H7 (cell line): ENCODE measurements around the gene NOS1AP. TPM values are rescaled to one million over a fixed set of nuclear protein-coding genes. Genes with fewer than 3 reads are reported as not detected.

Source experiments
- DNase-seq: peaks from one replicate; pipeline ENCODE4 v3.0.0; 2012
- H3K27me3 ChIP-seq: 2 replicates; pipeline ENCODE4 v1.6.0; 2011; ENCODE audit warnings: mild to moderate bottlenecking, low read length; ENCODE audit not compliant: control insufficient read depth, insufficient read depth
- H3K36me3 ChIP-seq: replicated peaks from 2 replicates; pipeline ENCODE4 v1.5.1; 2011; ENCODE audit warnings: low read length; ENCODE audit not compliant: control insufficient read depth, insufficient read depth
- H3K4me3 ChIP-seq: 2 replicates; pipeline ENCODE4 v1.5.1; 2011; ENCODE audit warnings: low read depth, mild to moderate bottlenecking, control low read depth, low read length, moderate library complexity; ENCODE audit not compliant: insufficient read depth
- total RNA-seq: library from RNA; depleted of rRNA; stranded (reverse); fragments of >200 nt; shearing (Covaris generic); gene quantifications from 2 replicates; pipeline ENCODE4 v1.2.3, GENCODE V29; 2014

Gene NOS1AP
- total RNA-seq, 1 experiment from 2014 or later = 5.4 TPM

DNA sequence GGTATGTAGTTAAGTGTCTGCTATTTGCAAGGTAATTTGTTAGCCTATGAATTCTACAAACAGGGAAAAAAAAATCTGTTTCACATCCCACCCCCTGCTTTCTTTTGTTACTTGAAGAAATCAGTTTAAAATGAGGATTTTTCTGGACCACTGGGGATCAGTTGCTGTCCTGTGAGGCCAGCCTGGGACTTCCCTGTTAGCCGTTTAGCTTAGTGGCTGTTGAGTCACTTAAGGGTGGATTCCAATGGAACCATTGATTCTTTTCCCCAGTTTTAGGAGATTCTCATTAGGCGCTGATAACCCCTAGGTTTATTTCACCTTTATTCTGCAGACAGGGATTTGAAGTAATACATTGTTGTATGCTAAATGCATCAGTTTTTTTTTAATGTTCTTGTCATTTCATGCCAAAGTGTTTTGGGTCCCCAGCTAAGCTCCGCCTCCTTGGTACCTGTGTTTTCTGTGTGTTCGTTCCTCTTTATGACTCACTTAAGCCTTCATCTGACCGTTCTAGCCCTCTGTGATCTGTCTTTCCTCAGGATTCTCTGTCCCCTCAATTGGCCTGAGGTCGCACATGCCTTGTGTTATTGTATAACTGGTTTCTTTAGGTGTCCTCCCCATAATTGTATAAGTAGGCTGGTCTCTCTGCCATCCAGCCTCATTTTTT, 59.3 kb downstream of the NOS1AP start:
- Histone ChIP-seq H3K36me3 (no peaks in the 10 kb centered on the region), H3K4me3 (no peak overlapping the region), H3K27me3 (no peaks in the 10 kb centered on the region)
- no peak for DNase-seq

DNA sequence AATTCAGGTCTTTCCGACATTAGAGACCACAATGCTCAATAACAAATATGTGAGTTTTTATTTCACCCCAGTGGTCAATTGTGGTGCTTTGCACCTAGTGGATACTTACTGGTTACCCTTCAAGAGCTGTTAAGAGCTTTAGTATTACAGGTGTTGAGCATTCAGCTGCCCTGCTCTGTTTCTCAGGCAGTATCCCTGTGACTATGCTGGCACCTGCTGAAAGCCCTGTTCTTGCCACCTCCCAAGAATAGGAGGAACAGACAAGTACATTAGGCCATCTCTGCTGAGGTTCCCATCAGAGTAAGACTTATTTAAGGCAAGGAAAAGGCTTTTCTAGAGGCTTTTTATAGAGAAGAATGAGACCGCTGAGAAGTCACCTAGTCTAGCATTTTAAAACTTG, 60.8 kb downstream of the NOS1AP start:
- Histone ChIP-seq H3K4me3 (no peak overlapping the region), H3K36me3 (no peaks in the 10 kb centered on the region), H3K27me3 (no peaks in the 10 kb centered on the region)
- no peak for DNase-seq

DNA sequence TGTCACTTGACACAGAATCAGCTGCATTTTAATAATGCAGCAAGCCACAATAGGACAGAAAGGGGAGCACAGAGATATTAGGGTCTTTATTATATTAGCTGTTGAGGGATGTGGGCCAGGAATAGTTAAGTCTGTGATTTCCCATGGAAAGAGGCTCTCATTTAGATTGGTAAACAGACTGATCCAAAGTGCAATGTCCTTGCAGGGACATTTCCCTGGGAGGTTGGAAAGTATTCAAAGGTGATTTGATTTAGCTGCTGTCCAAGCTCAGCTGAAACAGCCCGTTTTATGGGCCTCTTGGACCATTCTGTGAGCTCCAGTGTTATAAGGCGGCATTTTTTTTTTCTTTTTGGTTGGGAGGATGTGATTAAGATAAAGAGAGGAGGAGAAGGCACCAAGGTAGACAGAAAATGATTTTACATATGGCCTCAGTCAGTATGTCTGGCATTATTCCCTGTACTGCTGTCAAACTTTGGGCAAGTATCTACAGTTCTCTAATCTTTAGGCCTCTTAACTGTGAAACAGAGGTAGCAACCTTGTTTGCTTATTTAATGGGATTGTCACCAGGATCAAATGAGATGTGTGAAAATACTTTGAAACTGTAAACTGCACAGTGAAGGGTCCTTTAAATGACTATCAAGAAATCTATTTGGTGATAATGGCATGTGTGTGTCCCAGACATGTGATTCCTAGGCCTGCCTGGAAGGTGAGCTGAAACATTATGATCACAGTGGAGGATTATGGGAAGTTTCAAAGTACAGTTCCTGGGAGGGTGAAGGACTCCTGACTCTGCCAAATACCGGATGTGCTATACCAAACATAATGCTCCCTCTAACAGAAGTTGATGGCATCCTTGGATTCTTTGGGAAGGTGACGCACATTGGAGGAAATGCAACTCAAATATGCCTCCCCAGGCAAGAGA, 62.2 kb downstream of the NOS1AP start:
- Histone ChIP-seq H3K4me3 (no peak overlapping the region), H3K27me3 (no peaks in the 10 kb centered on the region), H3K36me3 (no peaks in the 10 kb centered on the region)
- no peak for DNase-seq

DNA sequence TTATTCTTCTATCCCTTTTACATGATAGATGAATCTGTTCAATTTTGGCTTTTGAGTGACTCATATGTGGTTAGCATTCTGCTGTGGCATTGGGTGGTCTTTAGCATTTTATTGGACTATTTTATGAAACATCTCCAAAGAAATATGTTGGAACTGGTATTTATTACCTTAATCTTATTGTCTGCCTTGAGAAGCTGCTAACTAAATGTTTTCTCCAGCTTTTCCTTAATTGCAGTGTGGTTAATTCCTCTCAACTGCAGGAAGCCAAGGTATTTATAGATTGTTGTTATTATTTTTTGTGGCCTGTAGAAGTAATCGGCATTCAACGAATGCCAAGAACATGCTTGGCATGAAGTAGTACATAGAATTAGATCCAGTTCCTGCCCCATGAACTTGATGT, 64.1 kb downstream of the NOS1AP start:
- no peak overlapping the region for H3K4me3 ChIP-seq
- no peak for DNase-seq
- no peaks in the 10 kb centered on the region for H3K27me3 ChIP-seq
- H3K36me3 ChIP-seq = no peaks in the 10 kb centered on the region

DNA sequence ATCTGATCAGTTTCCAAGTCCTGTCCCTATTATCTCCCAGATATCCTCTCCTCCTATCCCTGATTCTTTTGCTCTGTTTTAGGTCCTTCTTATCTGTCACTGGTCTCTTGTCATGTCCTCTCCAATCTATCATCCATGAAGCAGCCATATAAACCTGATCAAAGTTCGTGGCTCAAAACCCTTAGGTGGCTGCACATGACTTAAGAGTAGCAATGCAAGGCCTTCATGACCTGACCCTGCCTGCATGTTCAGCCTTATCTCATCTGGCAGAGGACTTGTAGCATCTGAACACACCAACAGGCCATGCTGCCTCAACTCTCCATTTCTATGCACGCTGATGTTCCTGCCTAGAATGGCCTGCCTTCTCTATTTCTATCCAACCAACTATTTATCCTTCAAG, 65.2 kb downstream of the NOS1AP start:
- DNase-seq = no peak
- no peaks in the 10 kb centered on the region for H3K27me3 ChIP-seq
- H3K36me3 ChIP-seq = no peaks in the 10 kb centered on the region
- H3K4me3 ChIP-seq = no peak overlapping the region

DNA sequence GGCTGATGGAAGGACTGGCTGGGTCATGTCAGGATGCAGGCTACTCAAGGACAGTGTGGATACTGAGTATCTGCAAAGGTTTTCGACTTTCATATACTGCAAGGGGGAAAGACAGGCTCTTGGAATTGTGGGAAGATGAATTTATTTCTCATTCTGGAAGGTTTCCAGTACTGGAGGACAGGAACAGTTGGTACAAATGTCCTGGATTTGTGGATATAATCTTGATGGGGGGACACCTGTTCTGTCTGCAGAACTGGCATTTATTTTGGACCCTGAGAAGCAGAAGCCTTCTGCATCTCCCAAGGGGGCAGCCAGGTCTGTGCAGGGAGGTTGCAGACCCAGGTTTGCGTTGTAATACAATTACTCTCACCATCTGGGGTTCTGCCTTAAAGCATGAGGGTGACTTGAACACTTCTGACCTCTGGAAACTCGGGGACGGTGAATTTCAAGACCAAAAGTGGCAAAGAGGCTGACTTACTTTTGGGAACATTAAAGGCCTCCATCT, 65.8 kb downstream of the NOS1AP start:
- H3K36me3 ChIP-seq = no peaks in the 10 kb centered on the region
- no peaks in the 10 kb centered on the region for H3K27me3 ChIP-seq

DNA sequence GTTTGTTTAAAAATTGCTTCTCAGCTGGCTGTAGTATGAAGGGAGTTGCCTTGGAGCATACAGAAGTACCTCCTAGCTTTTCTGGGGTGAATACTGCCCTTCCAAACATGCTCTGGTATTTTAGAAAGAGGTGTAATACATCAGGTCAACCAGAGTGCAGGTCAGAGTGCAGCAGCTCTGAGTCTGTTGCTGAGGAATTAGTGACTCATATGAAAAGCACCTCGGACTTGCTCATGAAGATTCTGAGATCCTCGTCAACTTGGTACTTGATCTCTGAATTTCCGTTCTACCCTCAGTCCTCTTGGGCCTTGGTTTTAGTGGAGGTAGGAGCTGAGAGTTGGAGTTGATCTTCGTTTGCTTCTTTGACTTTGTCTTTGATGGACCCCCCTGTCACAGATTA, 67.3 kb downstream of the NOS1AP start:
- Histone ChIP-seq H3K36me3 (no peaks in the 10 kb centered on the region), H3K27me3 (no peaks in the 10 kb centered on the region), H3K4me3 (no peak overlapping the region)
- DNase-seq = no peak

More for the DNA sequence above, 65.8 kb downstream of the NOS1AP start:
- H3K4me3 ChIP-seq = no peak overlapping the region
- no peak for DNase-seq

DNA sequence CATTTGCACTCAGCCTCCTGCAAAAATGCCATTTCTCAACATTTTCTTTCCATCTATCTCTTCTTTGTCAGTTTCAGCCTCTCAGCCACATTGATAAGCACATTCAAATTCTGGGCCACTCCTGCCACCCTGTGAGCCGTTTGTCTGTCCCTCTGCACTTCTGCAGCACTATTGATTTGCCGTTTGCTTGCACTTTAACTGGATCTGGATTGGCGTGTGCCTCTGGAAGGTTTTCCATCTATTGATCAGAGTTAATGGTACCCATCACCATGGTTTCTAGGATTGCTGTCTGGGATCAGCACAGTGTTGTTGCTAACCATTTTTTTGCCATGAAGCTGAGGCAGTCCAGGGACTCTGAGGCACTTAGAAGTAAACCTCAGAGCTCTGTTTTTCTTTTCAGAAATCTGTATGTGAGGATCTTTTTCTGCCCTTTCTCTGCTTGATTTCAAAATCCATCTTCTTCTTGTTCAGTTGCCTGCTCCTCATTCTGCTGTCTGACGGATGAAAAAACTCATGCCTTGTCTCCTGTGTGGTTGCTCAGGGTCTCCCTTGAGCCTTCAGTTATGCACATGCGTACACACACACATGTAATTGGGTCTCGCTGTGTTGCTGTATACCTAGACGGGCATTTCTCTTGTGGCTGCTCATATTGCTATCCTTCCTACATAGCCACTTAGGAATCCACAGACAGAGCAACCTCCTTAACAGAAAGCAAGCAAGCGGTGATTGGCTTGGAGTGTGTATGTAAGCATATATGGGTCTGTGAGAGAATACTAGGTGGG, 67.9 kb downstream of the NOS1AP start:
- Histone ChIP-seq H3K27me3 (no peaks in the 10 kb centered on the region), H3K36me3 (no peaks in the 10 kb centered on the region), H3K4me3 (no peak overlapping the region)
- no peak for DNase-seq

DNA sequence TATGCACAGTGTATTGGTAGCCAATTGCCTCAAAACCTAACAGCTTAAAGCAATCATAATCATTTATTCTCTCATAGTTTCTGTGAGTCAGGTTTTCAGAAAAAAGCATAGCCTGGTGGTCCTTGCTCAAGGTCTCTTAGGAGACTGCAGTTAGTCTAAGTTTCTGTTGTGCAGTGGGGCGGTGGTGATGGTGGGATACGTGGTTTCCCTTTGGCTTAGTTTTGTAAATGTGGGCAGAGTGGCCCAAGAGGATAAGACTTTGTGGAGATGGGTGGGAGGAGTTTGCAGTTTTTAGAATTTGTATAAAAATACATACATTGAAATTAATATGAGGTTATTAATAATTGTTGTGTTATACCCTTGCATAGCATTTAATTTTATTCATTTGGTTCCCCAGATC, 68.6 kb downstream of the NOS1AP start:
- no peaks in the 10 kb centered on the region for H3K36me3 ChIP-seq
- no peaks in the 10 kb centered on the region for H3K27me3 ChIP-seq
- no peak for DNase-seq
- no peak overlapping the region for H3K4me3 ChIP-seq

DNA sequence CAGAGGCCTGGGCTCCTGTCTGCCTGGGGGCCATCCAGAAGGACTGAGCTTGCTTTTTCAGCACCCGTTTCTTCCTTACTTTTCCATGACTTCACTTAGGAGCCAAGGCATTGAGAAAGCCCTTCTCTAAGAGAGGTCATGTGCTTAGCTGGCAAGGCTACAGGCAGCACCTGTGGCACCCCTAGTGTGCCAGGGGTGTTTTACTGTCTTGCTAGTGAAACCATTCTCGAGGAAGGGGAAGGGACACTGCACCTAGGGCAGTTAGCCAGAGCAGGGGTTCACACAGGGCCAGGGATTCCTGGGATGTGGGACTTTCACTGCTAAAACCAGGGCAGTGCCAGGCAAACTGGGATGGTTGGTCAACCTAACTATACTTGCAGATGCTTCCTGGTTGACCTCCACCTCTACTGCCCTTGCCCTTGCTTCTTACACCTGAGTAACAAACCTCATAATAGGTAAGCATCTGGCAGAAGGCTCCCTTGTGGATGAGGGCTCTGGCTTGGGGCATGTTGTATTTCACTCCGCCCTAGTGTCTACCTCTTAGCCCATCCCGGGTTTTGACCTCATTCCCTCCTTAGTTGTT, 69.2 kb downstream of the NOS1AP start:
- DNase-seq = no peak
- H3K27me3 ChIP-seq = no peaks in the 10 kb centered on the region
- H3K36me3 ChIP-seq = no peaks in the 10 kb centered on the region
- H3K4me3 ChIP-seq = no peak overlapping the region

DNA sequence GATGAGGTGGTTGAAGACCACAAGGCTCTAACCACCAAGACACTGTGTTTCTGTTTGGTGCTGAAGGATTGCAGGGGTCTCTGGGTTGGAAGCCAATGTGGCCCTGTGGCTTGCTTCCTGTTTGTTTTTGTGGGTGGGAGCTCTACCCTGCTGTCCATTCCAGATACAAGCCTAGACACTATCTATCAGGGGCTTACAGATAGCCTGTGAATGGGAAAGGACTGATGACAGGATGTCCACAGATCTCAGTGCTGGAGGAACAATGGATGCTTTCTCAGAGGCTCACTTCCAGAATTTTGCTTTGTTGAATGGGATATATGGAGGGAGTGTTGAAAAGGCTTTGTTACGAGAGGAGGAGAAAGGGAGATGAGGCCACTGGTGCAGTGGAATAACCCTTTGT, 69.7 kb downstream of the NOS1AP start:
- Histone ChIP-seq H3K4me3 (no peak overlapping the region), H3K27me3 (no peaks in the 10 kb centered on the region), H3K36me3 (no peaks in the 10 kb centered on the region)
- DNase-seq = no peak

DNA sequence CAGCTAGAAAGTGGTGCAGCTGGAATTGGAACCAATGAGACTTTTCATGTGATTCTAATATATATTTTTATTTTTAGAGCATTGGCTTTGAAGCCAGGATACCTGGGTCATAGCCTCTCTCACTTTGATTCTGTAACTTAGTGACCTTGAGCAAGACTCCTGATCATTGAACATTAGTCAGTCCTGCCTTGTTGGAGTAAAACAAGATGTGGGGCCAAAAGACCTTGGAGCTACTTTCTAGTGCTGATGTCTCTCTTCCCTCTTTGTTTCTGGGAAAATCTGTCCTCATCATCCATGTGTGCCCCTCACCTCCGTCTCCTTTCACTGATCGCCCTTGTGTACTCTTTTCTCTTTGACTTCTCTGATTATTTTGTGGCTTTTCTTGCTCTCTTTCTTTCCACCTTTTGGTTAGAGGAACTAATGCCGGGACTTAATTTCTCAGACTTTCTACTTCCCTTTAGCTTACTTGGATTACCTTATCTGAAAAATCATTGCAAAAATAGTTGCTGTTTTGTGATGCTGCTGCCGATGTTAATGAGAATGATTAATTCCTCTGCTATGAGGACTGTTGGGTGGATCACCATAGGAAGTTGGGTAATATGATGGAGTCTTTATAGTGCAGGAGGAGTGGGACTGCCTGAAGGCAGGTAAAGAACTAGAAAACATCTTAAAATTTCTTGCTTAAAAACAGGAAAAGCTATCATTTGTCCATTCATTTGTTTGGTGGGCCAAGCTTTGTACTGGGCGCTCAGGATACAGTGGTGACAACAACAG, 72.0 kb downstream of the NOS1AP start:
- no peak for DNase-seq
- Histone ChIP-seq H3K36me3 (no peaks in the 10 kb centered on the region), H3K27me3 (no peaks in the 10 kb centered on the region), H3K4me3 (no peak overlapping the region)

DNA sequence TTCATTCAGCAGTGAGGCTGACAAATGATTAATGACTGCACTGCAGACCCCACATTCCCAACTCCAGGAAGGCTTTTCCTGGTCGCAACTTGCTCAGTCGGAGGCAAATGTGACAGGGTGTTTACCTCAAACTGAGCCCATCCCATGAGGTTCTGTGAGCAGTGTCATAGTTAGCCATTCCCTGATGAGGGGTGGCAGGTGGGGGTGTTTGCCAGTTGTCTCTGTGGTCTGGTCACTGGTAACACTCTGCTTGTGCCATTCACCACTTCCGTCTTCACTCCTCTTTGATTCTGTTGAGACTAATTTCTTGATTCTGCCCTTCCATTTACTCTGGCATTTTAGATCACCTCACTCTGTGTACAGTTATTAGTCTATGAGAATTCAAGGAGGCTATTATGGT, 73.5 kb downstream of the NOS1AP start:
- no peak for DNase-seq
- no peaks in the 10 kb centered on the region for H3K36me3 ChIP-seq
- H3K4me3 ChIP-seq = no peak overlapping the region
- H3K27me3 ChIP-seq = no peaks in the 10 kb centered on the region

DNA sequence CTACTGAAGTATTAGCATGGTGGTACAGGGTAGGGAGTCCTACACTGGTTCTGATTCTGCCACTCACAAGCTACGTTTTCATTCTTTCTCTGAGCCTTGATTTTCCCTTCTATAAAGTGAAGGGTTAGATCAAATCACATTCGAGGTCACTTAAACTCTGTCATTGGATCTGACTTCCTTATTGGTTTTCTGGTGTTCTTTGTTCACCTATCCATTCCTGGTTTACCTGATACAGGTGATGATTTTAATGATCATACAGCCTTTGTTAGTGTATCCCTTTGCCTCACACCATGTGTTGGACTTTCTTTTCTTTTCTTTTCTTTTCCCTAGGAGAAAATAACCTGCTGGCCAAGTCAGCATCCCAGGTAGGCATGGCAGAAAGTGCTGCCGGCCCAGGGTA, 74.8 kb downstream of the NOS1AP start:
- no peak for DNase-seq
- H3K4me3 ChIP-seq = no peak overlapping the region

More for the DNA sequence above, 74.8 kb downstream of the NOS1AP start:
- Histone ChIP-seq H3K27me3 (no peaks in the 10 kb centered on the region; the same call in 1 of the 2 replicates), H3K36me3 (no peaks in the 10 kb centered on the region)
